Left kidney (tissue), 2 donors: ENCODE measurements around the gene FAM149A. TPM values are rescaled to one million over a fixed set of nuclear protein-coding genes. Genes with fewer than 3 reads are reported as not detected.

Experiments used
- DNase-seq: peaks from one replicate; pipeline ENCODE4 v3.0.0-alpha.2; 2013
- polyA plus RNA-seq: library from polyadenylated mRNA; unstranded; fragments of 120-200 nt; gene quantifications from one replicate; pipeline ENCODE4 v1.2.1, GENCODE V29; 2013; ENCODE audit not compliant: insufficient read length

The FAM149A gene
- polyA plus RNA-seq, 1 donor, result 56.7 TPM

DNA sequence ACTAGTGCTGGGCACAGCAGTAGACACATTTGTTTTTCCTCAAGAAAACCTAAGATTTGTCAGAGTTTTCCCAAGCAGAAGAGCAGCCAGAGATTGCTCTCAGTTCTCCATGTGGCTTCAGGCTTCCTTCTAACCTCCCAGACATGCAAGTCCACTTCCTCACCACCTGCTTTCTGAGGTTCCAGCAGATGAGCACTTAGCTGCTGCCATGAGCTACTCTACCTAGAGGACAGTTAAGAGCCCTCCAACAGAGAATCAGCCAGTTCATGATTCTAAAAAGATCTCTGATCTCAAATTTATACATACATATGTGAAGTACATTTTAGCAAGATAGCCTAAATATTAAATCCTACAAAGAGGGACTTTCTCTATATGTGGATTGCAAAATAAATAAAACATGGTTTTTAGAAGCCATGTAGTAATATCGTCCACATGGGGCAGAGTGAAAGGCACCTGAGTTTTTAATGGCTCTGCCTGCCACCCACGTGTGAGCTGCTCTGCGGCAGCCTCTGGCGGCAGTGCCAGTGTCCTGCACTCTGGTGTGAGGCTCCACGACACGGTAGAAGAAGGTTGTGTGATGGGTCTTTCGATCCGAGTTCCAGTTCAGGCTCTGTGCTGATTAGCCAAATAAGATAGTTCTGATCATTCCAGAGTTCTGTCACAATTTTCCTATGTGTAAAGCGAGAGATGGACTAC is 97.2 kb downstream of the FAM149A start:
- no peak for DNase-seq

DNA sequence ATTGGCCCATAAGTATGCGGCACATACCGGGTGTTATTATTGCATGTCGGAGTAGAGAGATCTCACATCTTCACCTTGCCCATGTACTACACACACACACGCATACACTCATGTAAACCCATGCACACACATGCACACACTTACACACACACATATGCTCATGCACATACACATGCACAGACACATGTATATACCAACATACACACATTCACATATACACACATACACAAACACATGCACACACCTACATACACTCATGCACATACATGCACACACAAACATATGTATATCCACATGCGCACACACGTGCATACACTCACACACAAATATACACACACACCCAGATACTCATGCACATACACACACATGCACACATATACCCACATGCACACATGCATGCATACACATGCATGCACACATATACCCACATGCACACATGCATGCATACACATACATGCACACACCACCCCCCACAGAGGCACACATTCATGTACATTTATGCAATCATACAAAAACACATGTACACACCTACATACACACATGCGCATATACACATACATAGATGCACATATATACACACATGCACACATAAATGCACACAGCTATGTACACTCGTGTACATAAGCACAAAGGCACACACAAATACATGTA is 98.1 kb downstream of the FAM149A start:
- DNase-seq, result no peak

DNA sequence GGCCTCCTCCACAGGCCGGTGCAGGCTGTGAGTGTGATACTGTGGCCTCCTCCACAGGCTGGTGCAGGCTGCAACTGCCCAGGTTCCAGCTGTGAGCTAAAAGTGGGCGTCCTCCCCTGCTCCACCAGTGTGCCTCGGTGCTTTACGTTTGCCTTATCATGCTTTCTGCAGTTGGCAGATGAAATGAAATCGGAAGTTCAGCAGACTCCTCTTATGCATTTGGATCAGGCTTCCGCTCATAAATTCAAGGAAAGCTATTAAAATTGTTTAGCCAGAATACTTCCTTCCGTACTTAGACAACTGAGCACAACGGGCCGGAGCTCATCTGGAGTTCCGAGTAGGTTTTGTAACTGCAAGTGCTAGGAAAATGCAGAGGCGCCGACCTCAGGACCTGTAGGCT is 98.9 kb downstream of the FAM149A start:
- DNase-seq, result peak; percentile 36

DNA sequence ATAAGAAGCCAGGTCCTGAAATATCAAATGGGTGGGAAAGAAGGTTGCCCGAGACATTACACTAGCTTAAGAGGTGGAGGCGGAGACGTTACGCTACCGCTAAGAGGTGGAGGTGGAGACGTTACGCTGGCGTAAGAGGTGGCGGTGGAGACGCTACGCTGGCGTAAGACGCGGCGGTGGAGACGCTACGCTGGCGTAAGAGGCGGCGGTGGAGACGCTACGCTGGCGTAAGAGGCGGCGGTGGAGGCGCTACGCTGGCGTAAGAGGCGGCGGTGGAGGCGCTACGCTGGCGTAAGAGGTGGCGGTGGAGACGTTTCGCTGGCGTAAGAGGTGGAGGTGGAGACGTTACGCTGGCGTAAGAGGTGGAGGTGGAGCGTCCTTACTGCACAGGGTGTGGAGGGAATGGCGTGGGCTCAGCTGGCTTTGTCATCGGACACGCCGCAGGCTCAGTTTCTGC is 99.6 kb downstream of the FAM149A start:
- no peak for DNase-seq

DNA sequence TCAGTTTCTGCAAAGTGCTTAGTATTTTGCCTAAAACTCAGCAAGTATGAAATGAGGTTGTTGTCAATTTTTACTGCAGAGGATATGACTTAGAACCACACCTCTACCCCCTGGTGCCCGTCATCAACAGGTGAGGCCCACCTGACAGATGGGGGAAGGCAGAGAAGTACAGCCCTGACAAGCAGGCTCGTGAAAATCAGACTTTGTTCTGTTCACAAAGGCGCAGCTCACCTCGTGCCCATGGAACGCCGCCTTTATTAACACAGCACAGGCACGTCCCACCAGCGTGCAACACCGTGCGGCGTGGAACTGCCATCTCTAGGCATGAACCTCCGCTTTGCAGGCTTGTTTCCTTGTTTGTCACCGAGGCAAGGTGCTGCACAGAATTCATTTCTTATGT is 100.2 kb downstream of the FAM149A start:
- DNase-seq, result no peak

DNA sequence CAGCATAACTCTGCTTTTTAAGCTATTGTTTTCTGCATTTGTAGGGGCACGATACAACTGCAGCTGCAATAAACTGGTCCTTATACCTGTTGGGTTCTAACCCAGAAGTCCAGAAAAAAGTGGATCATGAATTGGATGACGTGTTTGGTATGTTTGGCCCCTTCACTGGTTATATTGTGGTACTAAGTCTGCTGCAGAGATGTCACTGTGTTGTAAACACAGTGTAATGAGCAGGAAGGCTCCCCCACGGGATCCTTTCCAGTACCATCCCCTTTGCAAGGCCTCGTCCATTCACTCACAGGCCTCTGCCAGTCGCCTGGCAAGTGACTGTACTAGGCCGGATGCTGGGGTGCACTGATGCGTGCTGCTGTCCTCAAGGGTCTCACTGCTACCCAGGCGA is 100.7 kb downstream of the FAM149A start:
- no peak for DNase-seq

DNA sequence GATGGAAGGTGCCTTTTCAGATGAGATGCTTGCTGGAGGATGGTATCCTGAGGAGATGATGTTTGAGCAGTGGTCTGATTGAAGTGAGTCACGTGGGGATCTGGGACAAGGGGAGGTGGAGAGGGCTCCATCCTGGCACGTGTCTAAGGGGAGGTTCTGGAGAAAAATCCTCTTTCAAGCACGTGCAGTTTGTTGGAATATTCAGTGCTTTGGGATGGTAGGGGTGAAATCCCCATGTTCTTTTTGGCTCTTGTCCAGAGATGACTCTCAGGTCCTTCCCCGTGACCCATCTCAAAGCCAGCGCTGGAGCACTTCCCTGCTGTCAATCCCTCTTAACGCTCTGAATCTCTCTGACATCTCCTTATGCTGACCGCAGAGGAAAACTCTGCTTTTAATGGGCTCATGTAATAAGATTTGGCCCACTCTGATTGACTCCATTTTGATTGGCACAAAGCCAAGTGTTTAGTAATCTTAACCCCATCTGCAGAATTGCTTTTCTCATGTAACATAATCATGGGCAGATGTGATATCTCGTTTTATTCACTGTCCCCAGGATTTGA is 112.0 kb downstream of the FAM149A start:
- no peak for DNase-seq

DNA sequence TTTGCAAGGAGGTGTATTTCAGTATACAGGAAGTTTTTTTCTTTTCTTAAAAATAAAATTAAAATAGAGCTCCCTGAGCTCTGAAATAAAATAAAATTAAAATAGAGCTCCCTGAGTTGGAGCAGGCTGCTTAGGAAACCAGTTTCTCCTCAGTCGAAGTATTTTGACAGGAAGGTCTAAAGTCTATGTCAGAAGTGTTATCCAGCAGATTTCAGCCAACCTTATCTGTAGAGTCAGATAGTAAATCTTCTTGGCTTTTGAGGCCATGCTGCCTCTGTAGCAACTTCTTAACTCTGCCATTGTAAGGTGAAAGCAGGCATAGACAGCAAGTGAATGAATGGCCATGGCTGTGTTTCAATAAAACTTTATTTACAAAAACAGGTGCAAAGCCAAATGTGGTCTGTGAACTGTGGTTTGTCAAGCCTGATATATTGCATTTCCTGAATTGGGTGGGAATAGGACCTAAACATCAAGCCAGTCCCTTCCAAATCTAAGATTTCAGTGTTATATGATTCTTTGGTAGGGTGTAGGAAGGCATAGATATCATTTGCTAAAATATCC is 113.3 kb downstream of the FAM149A start:
- DNase-seq, result no peak

DNA sequence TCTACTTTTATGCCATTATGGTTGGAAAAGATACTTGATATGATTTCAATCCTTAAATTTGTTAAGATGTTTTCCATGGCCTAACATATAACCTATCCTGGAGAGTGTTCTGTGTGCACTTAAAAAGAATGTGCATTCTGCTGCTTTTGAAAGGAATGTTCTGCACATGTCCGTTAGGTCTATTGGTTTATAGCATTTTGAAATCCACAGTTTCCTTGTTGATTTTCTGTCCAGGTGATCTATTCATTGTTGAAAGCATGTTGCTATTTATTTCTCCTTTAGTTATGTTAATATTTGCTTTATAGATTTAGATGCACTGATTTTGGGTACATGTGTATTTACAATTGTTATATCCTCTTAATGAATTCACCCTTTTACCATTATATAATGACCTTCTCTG is 117.1 kb downstream of the FAM149A start:
- DNase-seq, result no peak

Other genes with a start within 250 kb of the FAM149A start
- gene TLR3, start 35.5 kb upstream of the FAM149A start, polyA plus RNA-seq, result 11.4 TPM
- gene CYP4V2, start 86.9 kb downstream of the FAM149A start, polyA plus RNA-seq, result 32.3 TPM
- 2.8 TPM for gene KLKB1, start 122.8 kb downstream of the FAM149A start, polyA plus RNA-seq
- 5.3 TPM for gene F11, start 161.5 kb downstream of the FAM149A start, polyA plus RNA-seq